Neural cell (in vitro differentiated cells): ENCODE results near the gene MNS1.

Experiments used
- EP300 ChIP-seq: fragments of 450-650 bp; conservative IDR thresholded peaks from 2 replicates; pipeline ENCODE4 v1.6.1; 2014; ENCODE audit warnings: antibody characterized with exemption, mild to moderate bottlenecking, moderate library complexity; ENCODE audit not compliant: poor library complexity, severe bottlenecking
- EZH2 ChIP-seq: fragments of 200-600, 300-800 bp; shearing (Covaris generic), sonication (generic); IDR thresholded peaks from 2 replicates; pipeline ENCODE4 v1.6.1; 2014; ENCODE audit warnings: antibody characterized with exemption, low read length, borderline replicate concordance, mild to moderate bottlenecking; ENCODE audit not compliant: insufficient read depth, poor library complexity, severe bottlenecking
- MXI1 ChIP-seq: fragments of 450-650 bp; conservative IDR thresholded peaks from 2 replicates; pipeline ENCODE4 v1.6.1; 2014; ENCODE audit warnings: antibody characterized with exemption, mild to moderate bottlenecking; ENCODE audit not compliant: poor library complexity, severe bottlenecking
- POLR2AphosphoS5 ChIP-seq: IDR thresholded peaks from 2 replicates; pipeline ENCODE4 v1.6.1; 2012
- SMC3 ChIP-seq: fragments of 450-650 bp; conservative IDR thresholded peaks from 2 replicates; pipeline ENCODE4 v1.6.1; 2014; ENCODE audit warnings: antibody characterized with exemption, mild to moderate bottlenecking, moderate library complexity; ENCODE audit not compliant: poor library complexity
- TAF1 ChIP-seq: IDR thresholded peaks from 2 replicates; pipeline ENCODE4 v1.6.1; 2012; ENCODE audit warnings: low read depth
- TF ChIP-seq, protein P1 (sequence below): fragments of 450-650 bp; IDR thresholded peaks from 2 replicates; pipeline ENCODE4 v1.5.1; 2014; ENCODE audit warnings: antibody characterized with exemption, mild to moderate bottlenecking, moderate library complexity; ENCODE audit not compliant: poor library complexity, severe bottlenecking
- TF ChIP-seq, protein P2 (sequence below): IDR thresholded peaks from 2 replicates; pipeline ENCODE4 v1.6.1; 2012; ENCODE audit warnings: borderline replicate concordance

DNA sequence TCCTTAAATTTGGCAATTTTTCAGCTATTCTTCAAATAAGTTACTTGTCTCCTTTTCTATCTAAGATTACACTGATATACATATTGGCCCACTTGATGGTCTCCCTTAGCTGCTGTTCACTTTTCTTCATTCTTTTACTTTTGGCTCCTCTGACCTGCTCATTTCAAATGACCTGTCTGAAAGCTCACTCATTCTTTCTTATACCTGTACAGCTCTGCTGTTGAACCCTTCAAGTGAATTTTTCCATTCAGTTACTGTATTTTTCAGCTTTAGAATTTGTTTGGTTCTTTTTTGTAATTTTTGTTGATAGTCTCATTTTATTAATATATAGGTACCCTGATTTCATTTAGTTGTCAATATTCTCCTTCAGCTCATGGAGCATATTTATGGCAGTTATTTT, 39.7 kb downstream of the MNS1 start:
- TF ChIP-seq, protein P1, sequence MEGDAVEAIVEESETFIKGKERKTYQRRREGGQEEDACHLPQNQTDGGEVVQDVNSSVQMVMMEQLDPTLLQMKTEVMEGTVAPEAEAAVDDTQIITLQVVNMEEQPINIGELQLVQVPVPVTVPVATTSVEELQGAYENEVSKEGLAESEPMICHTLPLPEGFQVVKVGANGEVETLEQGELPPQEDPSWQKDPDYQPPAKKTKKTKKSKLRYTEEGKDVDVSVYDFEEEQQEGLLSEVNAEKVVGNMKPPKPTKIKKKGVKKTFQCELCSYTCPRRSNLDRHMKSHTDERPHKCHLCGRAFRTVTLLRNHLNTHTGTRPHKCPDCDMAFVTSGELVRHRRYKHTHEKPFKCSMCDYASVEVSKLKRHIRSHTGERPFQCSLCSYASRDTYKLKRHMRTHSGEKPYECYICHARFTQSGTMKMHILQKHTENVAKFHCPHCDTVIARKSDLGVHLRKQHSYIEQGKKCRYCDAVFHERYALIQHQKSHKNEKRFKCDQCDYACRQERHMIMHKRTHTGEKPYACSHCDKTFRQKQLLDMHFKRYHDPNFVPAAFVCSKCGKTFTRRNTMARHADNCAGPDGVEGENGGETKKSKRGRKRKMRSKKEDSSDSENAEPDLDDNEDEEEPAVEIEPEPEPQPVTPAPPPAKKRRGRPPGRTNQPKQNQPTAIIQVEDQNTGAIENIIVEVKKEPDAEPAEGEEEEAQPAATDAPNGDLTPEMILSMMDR, result no peak
- TF ChIP-seq TAF1, result no peak
- TF ChIP-seq, protein P2, sequence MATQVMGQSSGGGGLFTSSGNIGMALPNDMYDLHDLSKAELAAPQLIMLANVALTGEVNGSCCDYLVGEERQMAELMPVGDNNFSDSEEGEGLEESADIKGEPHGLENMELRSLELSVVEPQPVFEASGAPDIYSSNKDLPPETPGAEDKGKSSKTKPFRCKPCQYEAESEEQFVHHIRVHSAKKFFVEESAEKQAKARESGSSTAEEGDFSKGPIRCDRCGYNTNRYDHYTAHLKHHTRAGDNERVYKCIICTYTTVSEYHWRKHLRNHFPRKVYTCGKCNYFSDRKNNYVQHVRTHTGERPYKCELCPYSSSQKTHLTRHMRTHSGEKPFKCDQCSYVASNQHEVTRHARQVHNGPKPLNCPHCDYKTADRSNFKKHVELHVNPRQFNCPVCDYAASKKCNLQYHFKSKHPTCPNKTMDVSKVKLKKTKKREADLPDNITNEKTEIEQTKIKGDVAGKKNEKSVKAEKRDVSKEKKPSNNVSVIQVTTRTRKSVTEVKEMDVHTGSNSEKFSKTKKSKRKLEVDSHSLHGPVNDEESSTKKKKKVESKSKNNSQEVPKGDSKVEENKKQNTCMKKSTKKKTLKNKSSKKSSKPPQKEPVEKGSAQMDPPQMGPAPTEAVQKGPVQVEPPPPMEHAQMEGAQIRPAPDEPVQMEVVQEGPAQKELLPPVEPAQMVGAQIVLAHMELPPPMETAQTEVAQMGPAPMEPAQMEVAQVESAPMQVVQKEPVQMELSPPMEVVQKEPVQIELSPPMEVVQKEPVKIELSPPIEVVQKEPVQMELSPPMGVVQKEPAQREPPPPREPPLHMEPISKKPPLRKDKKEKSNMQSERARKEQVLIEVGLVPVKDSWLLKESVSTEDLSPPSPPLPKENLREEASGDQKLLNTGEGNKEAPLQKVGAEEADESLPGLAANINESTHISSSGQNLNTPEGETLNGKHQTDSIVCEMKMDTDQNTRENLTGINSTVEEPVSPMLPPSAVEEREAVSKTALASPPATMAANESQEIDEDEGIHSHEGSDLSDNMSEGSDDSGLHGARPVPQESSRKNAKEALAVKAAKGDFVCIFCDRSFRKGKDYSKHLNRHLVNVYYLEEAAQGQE, result no peak
- no peak for TF ChIP-seq POLR2AphosphoS5
- TF ChIP-seq SMC3, result no peak
- TF ChIP-seq MXI1, result no peak
- no peak for TF ChIP-seq EP300
- TF ChIP-seq EZH2, result no peak
